ENCODE data around the gene ERBB4. TPM values are rescaled to one million over a fixed set of nuclear protein-coding genes. Genes with fewer than 3 reads are reported as not detected.
A peak's percentile ranks its signal among the peaks of the same experiment; 100 is the strongest.
"Not testable (repeated sequence)": the region's sequence is repeated elsewhere in the genome, so short reads cannot be mapped to it uniquely, and the experiment has no call there.

The ERBB4 gene
- total RNA-seq, 1 experiment from 2014 or later, result 0.06 TPM

DNA sequence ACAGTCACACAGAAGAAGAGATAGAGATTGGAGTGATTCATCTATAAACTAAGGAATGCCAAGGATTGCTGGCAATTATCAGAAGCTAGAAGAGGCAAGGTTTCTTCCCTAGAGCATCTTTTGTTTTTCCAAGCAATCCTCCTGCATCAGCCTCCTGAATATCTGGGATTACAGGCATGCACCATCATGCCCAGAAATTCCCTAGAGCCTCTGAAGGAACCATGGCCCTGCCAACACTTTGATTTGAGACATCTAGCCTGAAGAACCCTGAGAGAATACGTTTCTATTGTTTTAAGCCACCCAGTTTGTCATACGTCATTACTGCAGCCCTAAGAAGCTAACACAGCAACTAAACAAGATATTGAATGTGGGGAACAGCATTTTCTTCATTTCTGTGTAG lies 525.0 kb downstream of the ERBB4 start:
- DNase-seq (ENCODE audit: low read depth), result no peak

DNA sequence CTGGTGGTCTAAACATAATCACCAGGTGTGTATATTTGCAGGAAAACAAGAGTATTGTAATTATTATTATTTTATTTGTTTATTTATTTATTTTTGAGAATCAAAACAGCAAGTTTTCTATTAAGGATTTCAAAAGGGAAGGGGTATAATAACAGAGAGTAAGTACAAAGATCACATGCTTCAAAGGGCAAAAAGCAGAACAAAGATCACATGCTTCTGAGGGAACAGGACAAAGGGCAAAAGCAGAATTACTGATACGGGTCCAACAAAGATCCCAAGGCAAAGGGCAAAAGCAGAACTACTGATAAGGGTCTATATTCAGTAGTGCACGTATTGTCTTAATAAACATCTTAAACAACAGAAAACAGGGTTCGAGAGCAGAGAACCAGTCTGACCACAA lies 528.3 kb downstream of the ERBB4 start:
- DNase-seq (ENCODE audit: low read depth), result not testable (repeated sequence)

DNA sequence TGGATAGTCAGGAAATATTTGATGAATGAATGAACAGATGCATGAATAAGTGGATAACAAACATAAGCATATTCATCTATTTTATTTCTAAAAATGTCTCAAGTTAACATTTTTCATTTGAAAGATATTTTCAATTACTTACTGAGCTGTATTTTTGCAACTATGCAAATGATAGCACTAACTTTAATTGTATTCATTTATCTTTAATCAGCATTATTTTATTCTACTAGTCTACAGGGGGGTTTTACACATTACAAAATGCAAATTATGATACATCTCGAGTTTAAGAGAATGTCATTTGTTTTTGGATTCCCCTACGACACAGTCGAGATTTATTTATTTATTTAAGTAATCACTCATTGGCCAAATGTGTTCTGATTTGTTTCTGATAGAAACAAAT lies 530.6 kb downstream of the ERBB4 start:
- no peak for DNase-seq (ENCODE audit: low read depth)

DNA sequence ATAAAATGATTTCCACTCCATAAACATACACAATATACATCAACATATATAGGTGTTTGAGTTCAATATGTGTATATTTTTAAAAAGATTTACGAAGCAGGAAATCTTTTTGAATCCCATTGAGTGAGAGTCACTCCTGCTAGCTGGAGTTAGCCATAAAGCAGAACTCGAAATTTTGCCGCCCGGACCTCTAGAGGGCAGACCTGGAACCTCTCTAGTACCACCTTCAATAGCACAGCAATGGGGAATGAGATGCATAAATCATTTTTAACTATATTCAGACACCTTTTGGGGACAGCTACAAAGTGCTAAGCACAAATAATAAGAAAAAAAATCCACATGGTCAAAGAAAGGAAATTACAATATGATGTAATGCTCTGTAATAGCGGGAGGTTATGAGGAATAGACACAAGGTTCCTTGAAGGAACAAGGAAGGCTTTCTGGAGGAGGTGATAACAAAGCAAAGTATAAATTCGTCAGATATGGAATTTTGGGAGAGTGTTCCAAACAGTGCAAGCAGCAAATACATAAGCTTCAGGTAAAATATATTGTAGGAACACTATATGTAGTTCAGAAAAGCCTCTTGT lies 533.4 kb downstream of the ERBB4 start:
- peak; percentile 21 for DNase-seq (ENCODE audit: low read depth)

DNA sequence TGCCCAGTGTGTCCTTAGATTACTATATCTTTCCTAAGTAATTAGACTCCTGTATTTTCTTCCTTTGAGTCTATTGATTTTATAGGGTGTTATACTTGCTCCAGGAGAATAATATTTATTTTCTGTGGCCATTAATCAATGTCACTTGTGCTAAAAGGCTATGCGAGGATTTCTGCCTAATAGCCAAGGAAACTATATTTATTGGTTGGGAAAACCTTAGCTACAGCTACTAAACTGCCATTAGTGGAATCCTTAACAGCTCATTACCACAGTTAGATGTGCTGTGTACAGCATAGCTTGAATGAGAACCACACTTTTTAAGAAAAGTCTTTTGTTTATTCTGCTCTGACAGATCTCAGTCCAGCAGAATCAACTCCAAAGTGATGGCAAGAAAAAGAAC lies 537.3 kb downstream of the ERBB4 start:
- DNase-seq (ENCODE audit: low read depth), result no peak

DNA sequence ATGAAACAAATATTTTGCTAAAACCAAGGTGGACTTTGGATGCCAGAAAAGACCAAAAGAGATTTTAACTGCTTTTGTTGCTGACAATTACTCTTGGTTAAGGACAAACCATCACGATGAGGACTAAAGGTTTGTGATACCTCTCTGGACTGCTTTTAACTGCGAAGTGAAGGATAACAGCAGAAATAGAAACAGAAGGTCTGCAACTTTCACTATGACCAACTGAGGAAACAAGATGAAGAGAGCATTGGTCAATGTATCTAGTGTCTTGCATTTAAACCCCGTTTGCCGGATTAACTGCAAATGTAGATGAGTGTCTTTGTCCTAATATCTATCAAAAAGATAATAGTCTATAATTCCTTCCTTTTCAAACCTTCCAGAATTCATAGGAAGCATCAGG lies 541.7 kb downstream of the ERBB4 start:
- no peak for DNase-seq (ENCODE audit: low read depth)

DNA sequence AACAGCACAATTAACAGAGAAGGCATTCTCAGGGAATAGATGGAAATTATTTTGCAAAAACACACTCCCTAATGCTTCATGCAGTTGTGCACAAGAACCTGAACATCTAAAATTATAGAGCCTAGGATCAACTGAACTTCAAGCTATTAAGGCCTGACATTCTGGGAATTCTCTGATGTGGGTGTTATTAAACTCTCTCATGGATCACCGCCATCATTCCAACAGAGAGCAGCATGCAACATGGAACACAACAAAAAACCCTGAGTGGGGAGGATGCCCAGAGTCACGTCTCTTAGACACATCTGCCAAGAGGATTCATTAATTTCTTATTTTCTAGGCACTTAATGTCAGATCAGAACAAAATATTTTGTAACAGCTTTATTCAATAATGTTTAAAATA lies 543.8 kb downstream of the ERBB4 start:
- DNase-seq (ENCODE audit: low read depth), result no peak

DNA sequence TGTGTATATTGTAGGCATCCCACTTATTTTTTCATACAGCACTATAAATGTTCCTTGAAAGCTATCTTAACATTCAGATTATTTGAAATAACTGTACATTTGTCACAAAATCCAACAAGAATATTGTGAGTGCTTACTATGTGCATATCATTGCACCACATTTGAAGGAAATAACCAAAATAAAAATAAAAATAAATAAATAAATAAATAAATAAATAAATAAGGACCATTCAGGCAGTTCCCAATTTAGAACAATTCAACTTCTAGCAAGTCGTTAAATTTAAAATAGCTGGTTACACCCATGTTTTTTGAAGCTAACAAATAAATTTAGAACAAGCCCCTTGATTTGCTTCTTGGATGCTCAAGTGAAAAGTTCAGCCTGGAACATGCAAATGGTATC lies 548.3 kb downstream of the ERBB4 start:
- no peak for DNase-seq (ENCODE audit: low read depth)

DNA sequence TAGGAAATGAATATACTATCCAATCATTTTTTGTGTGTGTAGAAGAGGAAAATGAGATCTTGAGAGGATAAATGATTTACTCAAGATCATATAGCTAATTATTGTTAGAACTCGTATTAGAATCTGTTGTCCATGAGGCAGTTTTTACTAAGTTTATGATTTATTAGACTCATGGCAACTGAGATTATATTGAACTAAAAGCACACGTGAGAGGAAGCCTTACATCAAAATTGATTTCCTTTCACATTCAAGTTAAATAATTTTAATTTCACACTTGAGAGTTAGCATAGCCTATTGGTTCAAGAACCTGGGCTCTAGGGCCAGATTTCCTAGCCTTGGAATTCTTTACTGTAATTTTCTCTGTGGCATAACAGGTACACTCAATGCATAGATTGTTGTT lies 552.3 kb downstream of the ERBB4 start:
- DNase-seq (ENCODE audit: low read depth), result no peak

DNA sequence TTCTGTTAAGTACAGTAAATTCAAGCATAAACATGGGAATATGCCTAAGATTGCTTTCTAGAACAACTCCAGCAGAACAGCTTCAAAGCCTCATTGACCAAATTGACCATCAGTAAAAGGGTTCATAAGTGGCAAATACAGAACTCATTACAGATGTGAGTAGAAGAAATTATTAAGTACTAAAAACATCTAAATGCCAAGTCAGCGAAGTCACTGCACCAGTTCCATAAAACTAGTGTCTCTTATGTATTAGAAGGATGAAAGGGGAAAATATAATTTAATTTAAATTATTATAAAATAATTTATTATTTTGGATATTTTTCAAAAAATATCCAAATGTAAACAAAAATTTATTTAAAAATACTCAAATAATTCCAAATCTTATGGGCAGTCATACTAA lies 553.2 kb downstream of the ERBB4 start:
- DNase-seq (ENCODE audit: low read depth), result no peak

DNA sequence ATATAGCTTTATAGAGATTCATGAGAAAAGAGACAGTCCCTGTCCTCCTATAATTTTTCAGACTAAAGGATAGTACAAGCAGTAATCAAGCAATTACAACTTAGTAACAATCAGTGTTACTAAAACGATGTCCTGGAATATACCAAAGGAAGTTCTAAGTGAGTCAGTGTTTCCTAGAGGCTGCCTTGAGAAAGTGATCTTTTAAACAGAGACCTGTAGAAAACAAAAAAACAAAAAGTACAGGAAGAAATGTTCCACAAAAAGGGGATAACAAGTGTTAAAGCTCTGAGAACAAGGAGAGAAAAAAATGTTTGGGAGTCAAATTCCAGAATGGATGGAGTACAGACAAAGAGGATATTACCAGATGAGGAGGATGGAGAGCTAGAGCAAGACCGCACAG lies 556.4 kb downstream of the ERBB4 start:
- DNase-seq (ENCODE audit: low read depth), result no peak

DNA sequence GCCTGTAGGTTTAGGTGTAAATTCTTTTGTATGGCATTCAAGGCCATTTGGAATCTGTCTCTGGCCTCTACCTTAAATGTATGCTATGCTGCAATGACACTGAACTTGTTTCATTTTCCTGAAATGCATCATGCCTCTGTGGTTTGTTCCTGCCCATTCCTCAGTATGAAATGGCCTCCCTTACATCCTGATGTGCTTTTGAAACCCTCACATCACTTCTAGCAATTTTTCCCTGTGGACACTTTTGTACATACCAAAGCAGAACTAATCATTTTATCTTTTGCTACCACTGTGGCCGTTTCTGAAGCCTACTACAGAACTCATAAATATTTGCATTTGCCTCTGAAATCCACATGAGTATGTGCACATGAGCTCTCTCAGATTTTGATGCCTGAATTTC lies 557.2 kb downstream of the ERBB4 start:
- DNase-seq (ENCODE audit: low read depth), result no peak

DNA sequence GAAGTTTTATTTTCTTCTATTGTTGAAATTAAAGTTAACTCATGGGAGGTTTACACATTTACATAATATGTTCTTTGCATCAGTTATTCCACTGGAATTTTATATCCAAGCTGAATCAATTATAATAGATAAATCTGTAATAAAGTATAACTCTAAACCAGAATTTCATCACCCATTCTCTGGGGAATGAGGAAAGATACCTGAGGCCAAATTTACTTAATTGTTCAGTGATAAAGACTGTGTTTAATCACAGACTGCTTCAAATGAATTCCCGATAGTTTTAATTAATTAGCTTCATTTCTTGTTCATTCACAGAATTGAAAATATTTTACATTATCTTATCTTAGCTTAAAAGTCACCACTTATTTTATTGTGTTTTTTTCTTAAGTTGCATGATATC lies 562.5 kb downstream of the ERBB4 start:
- no peak for DNase-seq (ENCODE audit: low read depth)

DNA sequence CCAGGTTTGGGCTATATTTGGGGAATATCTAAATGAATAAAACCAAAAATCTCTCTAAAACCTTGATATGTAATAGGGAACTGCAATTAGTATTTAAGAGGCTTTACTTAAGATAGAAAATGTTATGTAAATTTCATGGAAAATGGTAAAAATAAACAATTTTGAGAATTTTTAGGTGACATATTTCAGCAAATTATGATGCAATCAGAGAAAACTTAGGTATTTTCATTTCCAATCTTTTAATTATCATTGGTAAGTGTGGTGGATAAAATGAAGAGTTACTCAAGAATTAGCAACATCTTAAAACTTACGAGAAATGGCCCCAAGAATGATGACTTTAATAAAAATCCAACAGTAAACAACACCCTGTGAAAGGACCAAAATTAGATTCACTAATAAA lies 571.4 kb downstream of the ERBB4 start:
- no peak for DNase-seq (ENCODE audit: low read depth)

DNA sequence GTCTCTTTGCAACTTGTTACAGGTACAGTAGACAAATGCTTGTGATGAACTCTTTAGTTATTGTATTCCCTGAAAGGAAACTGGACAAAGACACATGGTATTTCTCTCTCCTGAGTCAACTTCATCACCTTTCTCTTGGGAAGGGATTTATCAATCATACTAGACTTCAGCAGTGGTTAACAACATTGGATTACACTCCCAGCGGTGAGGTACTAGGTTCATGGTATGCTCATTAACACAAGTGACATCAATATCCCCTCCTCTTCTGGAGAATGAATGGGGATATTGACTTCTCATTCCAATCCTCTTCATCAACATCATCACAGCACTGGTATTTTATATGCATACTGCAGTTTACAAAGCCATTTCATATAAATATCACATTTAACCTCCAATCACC lies 574.6 kb downstream of the ERBB4 start:
- no peak for DNase-seq (ENCODE audit: low read depth)

DNA sequence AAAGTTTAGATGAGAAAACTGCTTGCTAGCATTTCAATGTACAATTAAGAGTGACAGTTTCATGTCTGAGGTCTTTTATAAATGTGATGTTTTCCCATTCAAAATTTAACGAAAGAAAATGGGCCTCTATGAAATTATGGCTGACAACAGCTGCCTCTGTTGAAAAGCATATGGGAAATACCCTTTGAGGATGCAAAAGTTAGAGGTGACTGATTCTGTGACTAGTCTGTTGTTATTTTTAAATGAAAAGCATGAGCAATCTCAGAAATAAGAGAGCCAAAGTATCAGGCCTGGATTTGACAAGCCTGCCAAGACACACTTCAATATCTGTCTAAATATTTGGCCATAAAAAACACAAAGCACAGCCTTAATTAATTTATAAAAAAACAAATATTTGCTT lies 580.8 kb downstream of the ERBB4 start:
- DNase-seq (ENCODE audit: low read depth), result no peak

DNA sequence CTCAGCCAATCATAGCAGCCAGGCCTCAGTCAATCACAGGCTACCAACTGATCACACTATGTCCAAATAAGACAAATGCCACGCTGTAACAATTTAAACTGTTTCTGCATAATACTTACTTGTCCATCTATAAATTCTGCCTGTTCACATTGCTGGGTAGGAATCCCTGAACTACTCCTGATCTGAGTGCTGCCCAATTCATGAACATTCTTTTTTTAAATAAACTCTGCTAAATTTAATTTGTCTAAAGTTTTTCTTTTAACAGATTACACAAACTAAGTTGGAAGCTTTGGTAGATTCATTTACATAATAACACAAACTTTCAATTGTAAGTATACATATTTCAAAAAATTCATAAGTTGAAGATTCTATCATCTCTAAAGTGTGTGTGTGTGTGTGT lies 583.0 kb downstream of the ERBB4 start:
- no peak for DNase-seq (ENCODE audit: low read depth)

DNA sequence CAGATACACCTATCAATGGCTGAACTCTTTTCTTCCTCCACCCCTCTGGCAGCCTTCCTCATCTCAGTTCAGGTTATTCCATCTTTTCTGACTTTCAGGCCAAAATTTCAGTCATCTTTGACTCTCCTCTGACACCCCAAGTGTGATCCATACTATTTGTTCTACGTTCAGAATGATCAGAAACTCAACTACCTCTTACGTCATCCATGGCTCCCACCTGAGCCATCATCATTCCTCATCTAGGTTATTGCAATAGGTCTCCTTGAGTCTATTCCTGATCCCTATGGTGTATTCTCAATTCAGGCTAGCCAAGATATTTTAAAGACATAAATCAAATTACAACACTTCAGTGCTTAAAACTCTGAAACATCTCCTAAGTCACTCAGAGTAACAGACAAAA lies 589.7 kb downstream of the ERBB4 start:
- no peak for DNase-seq (ENCODE audit: low read depth)

DNA sequence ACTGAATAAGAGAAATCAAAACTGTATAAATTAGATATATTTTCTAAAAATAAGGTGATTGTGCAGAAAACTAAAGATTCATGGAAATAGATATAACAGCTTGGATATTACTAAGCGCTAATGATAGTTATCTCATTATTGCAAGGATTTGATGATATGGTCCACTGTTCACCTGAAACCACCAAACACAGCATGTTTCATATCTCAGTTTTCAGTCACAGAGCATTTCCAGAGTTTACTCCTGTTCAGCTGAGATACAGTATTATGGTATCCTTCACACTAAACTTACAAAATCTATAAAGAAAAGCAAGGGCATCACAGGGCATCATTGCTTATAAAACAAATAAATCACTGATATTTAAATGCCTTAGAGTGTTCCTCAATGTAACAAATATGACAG lies 591.6 kb downstream of the ERBB4 start:
- no peak for DNase-seq (ENCODE audit: low read depth)

DNA sequence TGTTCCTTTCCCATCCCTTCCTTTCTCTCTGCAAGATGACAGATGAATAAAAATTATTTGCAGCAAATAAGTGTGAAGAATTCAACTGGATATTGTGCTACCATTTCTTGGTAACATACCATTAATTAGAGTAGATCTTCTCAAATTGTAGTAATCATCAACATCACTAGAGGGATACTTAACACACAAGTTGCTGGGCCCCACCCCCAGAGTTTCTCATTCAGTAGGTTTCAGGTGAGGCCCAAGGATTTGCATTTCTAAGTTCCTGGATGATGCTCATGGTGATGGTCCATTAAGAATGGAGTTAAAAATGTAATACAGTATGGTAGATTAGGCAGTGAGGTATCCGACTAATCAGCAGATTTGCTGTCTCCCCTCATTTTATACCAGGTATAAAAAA lies 594.0 kb downstream of the ERBB4 start:
- no peak for DNase-seq (ENCODE audit: low read depth)

DNA sequence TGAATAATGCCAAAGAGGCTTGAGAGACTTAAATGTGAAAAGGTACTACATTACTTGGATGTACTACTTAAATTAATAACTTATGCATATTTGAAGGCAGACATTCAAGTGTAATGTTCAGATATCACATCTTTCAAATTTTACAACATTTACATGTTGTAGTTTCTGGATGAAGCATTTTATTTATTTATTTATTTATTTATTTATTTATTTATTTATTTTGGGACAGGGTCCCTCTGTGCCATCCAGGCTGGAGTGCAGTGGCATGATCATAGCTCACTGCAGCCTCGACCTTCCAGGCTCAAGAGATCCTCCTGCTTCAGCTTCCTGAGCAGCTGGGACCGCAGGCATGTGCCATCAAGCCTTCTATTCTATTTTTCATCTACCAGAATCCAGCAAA lies 596.4 kb downstream of the ERBB4 start:
- no peak for DNase-seq (ENCODE audit: low read depth)

DNA sequence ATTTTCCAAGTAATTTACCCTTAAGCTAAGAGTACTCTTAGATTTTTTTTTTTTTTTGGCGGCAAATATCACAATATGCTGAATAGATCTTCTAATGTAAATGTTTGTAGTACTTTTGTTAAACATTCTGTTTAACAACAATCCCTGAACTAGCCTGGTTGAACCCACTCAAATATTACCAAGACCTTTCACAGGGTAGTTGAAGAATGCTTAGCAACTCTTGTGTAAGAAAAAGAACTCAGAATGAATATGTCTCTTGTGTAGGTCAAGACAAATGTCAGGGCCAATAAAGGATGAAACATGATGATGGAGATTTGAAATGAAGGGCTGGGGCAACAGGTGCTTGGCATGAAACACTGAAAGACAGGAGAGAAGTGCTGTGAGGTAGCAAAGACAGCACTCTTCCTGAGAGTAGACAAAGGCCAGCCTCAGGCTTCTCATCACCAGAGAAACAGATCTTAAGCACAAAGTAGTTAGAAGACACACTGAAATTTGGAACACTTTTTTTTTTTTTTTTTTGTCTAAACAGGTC lies 597.3 kb downstream of the ERBB4 start:
- DNase-seq (ENCODE audit: low read depth), result no peak

DNA sequence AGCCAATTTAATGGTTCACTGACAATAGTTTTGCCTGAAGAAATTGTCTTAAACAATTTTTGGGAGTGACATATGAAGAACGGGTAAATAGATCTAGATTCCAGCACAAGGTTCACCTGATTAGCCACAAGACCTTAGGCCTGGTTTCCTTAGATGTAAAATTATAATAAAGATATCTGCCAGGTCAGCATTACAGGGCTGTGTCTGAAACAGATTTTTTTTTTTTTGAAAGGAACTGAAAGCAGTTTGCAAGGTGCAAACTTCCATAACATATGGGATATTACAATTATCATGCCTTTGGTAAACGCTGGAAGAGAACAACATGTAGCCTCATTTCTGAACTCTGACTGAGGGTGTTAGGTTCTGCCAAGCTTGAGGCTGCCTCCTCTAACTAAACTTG lies 599.4 kb downstream of the ERBB4 start:
- DNase-seq (ENCODE audit: low read depth), result no peak

DNA sequence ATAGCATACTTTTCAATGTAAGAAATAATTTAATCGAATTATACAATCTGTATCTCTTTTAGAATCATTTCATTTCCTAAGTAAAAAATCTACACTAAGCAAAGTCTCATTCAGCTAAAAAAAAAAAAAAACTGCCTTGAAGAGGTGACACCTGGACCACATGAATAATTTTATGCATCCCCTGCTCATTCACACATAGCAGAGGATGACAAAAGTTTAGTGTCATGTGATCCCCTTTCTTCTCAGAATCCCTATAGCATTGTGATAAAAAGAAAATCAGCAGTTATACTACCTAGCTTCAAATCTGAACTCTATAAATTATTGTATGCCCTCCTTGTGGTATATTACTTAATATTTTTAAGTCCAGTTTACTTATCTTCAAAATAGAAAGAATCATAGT lies 603.8 kb downstream of the ERBB4 start:
- no peak for DNase-seq (ENCODE audit: low read depth)

DNA sequence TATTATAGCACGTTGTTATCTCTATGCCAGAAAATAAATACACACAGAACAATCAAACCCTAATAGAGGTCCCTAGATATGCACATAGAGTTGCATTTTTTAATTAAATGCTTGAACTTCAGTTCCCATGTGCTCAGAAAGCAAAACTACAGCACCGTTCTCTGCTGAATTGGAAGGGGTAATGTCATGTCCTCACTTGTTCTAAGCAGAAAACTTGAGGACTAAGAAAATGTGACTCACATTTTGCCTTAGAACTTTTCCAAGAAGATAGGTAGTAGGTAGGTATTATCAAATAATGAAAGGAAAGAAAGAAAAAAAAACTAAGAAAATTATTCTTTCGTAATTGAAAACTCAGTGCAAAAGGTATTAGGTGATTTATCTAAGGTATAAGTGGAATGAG lies 607.3 kb downstream of the ERBB4 start:
- no peak for DNase-seq (ENCODE audit: low read depth)
